Neural cell (in vitro differentiated cells): ENCODE results near the gene SLC25A22.

ENCODE experiments used
- EP300 ChIP-seq: fragments of 450-650 bp; conservative IDR thresholded peaks from 2 replicates; pipeline ENCODE4 v1.6.1; 2014; ENCODE audit warnings: antibody characterized with exemption, mild to moderate bottlenecking, moderate library complexity; ENCODE audit not compliant: poor library complexity, severe bottlenecking
- EZH2 ChIP-seq: fragments of 200-600, 300-800 bp; shearing (Covaris generic), sonication (generic); IDR thresholded peaks from 2 replicates; pipeline ENCODE4 v1.6.1; 2014; ENCODE audit warnings: antibody characterized with exemption, low read length, borderline replicate concordance, mild to moderate bottlenecking; ENCODE audit not compliant: insufficient read depth, poor library complexity, severe bottlenecking
- MXI1 ChIP-seq: fragments of 450-650 bp; conservative IDR thresholded peaks from 2 replicates; pipeline ENCODE4 v1.6.1; 2014; ENCODE audit warnings: antibody characterized with exemption, mild to moderate bottlenecking; ENCODE audit not compliant: poor library complexity, severe bottlenecking
- POLR2AphosphoS5 ChIP-seq: IDR thresholded peaks from 2 replicates; pipeline ENCODE4 v1.6.1; 2012
- RAD21 ChIP-seq: fragments of 450-650 bp; conservative IDR thresholded peaks from 2 replicates; pipeline ENCODE4 v1.6.1; 2014; ENCODE audit warnings: antibody characterized with exemption, mild to moderate bottlenecking, moderate library complexity
- REST ChIP-seq: IDR thresholded peaks from 2 replicates; pipeline ENCODE4 v1.6.1; 2012; ENCODE audit warnings: borderline replicate concordance
- SMC3 ChIP-seq: fragments of 450-650 bp; conservative IDR thresholded peaks from 2 replicates; pipeline ENCODE4 v1.6.1; 2014; ENCODE audit warnings: antibody characterized with exemption, mild to moderate bottlenecking, moderate library complexity; ENCODE audit not compliant: poor library complexity
- TAF1 ChIP-seq: IDR thresholded peaks from 2 replicates; pipeline ENCODE4 v1.6.1; 2012; ENCODE audit warnings: low read depth
- TF ChIP-seq, protein P1 (sequence below): fragments of 450-650 bp; IDR thresholded peaks from 2 replicates; pipeline ENCODE4 v1.5.1; 2014; ENCODE audit warnings: antibody characterized with exemption, mild to moderate bottlenecking, moderate library complexity; ENCODE audit not compliant: poor library complexity, severe bottlenecking

GRCh38 chr11:827146-827896, 29.2 kb upstream of the SLC25A22 start:
- TF ChIP-seq MXI1, result no peak
- TF ChIP-seq, protein P1, sequence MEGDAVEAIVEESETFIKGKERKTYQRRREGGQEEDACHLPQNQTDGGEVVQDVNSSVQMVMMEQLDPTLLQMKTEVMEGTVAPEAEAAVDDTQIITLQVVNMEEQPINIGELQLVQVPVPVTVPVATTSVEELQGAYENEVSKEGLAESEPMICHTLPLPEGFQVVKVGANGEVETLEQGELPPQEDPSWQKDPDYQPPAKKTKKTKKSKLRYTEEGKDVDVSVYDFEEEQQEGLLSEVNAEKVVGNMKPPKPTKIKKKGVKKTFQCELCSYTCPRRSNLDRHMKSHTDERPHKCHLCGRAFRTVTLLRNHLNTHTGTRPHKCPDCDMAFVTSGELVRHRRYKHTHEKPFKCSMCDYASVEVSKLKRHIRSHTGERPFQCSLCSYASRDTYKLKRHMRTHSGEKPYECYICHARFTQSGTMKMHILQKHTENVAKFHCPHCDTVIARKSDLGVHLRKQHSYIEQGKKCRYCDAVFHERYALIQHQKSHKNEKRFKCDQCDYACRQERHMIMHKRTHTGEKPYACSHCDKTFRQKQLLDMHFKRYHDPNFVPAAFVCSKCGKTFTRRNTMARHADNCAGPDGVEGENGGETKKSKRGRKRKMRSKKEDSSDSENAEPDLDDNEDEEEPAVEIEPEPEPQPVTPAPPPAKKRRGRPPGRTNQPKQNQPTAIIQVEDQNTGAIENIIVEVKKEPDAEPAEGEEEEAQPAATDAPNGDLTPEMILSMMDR, result no peak
- no peak for TF ChIP-seq TAF1
- no peak for TF ChIP-seq POLR2AphosphoS5
- TF ChIP-seq SMC3, result no peak
- no peak for TF ChIP-seq EZH2
- TF ChIP-seq RAD21, result no peak
- no peak for TF ChIP-seq REST
- no peak for TF ChIP-seq EP300
